Esophagus squamous epithelium (tissue), 5 donors: ENCODE data around the gene EML2. TPM values are rescaled to one million over a fixed set of nuclear protein-coding genes. Genes with fewer than 3 reads are reported as not detected.
"Not testable (repeated sequence)": the region's sequence is repeated elsewhere in the genome, so short reads cannot be mapped to it uniquely, and the experiment has no call there.

Experiments used
- DNase-seq: peaks from one replicate; lab custom pipeline; 2025; lab: John Stamatoyannopoulos, UW
- H3K27ac ChIP-seq, 4 donors: fragments of 200-600 bp; sonication (generic); one replicate each; pipeline ENCODE4 v1.5.1; 2016 to 2019; ENCODE audit warnings: mild to moderate bottlenecking in 1 of 4
- H3K27me3 ChIP-seq, 4 donors: fragments of 200-600 bp; sonication (generic); 1 replicate in 3 of 4; 2 replicates in 1 of 4; pipeline versions ENCODE4 v1.5.1 to v1.6.0; 2017 to 2021; ENCODE audit warnings: antibody characterized with exemption in 1 of 4
- H3K36me3 ChIP-seq, 3 donors: fragments of 200-600 bp; sonication (generic); one replicate each; pipeline ENCODE4 v1.5.1; 2016 to 2019
- H3K4me1 ChIP-seq, 3 donors: fragments of 200-600 bp; sonication (generic); one replicate each; pipeline ENCODE4 v1.5.1; 2017 to 2019
- H3K4me3 ChIP-seq, 4 donors: fragments of 200-600 bp; sonication (generic); 1 replicate in 3 of 4; 2 replicates in 1 of 4; pipeline ENCODE4 v1.5.1; 2016 to 2019; ENCODE audit warnings: mild to moderate bottlenecking in 2 of 4, moderate library complexity in 1 of 4
- H3K9me3 ChIP-seq, 3 donors: fragments of 200-600 bp; sonication (generic); one replicate each; pipeline ENCODE4 v1.5.1; 2016 to 2019
- POLR2A ChIP-seq, 4 donors: fragments of 450-650 bp; IDR thresholded peaks; one replicate each; pipeline ENCODE4 v1.6.1; 2017; ENCODE audit warnings: antibody characterized with exemption in 4 of 4, mild to moderate bottlenecking in 4 of 4, moderate library complexity in 3 of 4
- WGBS, 2 donors: methylation state at CpG; one replicate each; pipeline ENCODE4 v1.1.5; 2018; 5-methylcytosine and 5-hydroxymethylcytosine counted together
- intact Hi-C: fragments of 100-400 bp; cut with DNase I; formaldehyde crosslinking; loops from one replicate; pipeline ENCODE4 v1.15.0; 2022
- total RNA-seq, 4 donors: library from RNA; depleted of rRNA; stranded (reverse); fragments of >200 nt; gene quantifications; one replicate each; pipeline ENCODE4 v1.1.0, GENCODE V29; 2016
- TF ChIP-seq, protein P1 (sequence below), 6 experiments: fragments of 450-650 bp in 4 of 6; fragments of 200-600 bp in 2 of 6; sonication (generic) in 2 of 6; IDR thresholded peaks; one replicate each; pipeline ENCODE4 v1.5.1; 2016 to 2019; ENCODE audit warnings: antibody characterized with exemption in 6 of 6, mild to moderate bottlenecking in 4 of 6, moderate library complexity in 4 of 6
- donor health status: DM: yes; HTN: yes; CAD: no.

The EML2 gene
- total RNA-seq, 4 donors from 2014 or later, result 38.6 to 617 (median 58.3) TPM

GRCh38 chr19:45615795-45616703 lies 23.1 kb downstream of the EML2 start:
- WGBS, 2 donors, result 37 to 54% methylated on average over 15 to 29 of the region's 37 CpGs
- no peaks in the 10 kb centered on the region for H3K9me3 ChIP-seq
- H3K4me1 ChIP-seq, result peaks cover 3 to 30% (median 14%) of the 10 kb centered on the region in 3 donors
- H3K27ac ChIP-seq, result peak overlapping the region; percentile 69 to 94 (median 84)
- intact Hi-C loops, result no loop called here
- peaks cover 20 to 94% (median 33%) of the 10 kb centered on the region in 3 donors for H3K36me3 ChIP-seq
- H3K27me3 ChIP-seq, result no peaks in the 10 kb centered on the region
- no peak for TF ChIP-seq POLR2A (IDR thresholded peaks at IDR 0.05)
- TF ChIP-seq, protein P1, sequence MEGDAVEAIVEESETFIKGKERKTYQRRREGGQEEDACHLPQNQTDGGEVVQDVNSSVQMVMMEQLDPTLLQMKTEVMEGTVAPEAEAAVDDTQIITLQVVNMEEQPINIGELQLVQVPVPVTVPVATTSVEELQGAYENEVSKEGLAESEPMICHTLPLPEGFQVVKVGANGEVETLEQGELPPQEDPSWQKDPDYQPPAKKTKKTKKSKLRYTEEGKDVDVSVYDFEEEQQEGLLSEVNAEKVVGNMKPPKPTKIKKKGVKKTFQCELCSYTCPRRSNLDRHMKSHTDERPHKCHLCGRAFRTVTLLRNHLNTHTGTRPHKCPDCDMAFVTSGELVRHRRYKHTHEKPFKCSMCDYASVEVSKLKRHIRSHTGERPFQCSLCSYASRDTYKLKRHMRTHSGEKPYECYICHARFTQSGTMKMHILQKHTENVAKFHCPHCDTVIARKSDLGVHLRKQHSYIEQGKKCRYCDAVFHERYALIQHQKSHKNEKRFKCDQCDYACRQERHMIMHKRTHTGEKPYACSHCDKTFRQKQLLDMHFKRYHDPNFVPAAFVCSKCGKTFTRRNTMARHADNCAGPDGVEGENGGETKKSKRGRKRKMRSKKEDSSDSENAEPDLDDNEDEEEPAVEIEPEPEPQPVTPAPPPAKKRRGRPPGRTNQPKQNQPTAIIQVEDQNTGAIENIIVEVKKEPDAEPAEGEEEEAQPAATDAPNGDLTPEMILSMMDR (IDR thresholded peaks at IDR 0.05), result no peak
- H3K4me3 ChIP-seq, result no peak overlapping the region
- DNase-seq, result no peak

DNA sequence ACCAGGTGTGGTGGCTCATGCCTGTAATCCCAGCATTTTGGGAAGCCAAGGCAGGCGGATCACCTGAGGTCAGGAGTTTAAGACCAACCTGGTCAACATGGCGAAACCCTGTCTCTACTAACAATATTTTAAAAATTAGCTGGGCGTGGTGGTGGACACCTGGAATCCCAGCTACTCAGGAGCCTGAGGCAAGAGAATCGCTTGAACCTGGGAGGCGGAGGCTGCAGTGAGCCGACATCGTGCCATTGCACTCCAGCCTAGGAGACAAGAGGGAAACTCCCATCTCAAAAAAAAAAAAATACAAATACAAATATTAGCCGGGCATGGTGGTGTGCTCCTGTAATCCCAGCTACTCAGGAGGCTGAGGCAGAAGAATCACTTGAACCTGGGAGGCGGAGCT lies 24.1 kb downstream of the EML2 start:
- H3K9me3 ChIP-seq, DNase-seq, H3K27me3 ChIP-seq, H3K4me3 ChIP-seq, intact Hi-C loops: not testable (repeated sequence)
- H3K4me1 ChIP-seq, result peaks cover 3 to 30% (median 14%) of the 10 kb centered on the region in 3 donors
- H3K27ac ChIP-seq, result peak overlapping the region; percentile 82 to 94 (median 88)
- 82 to 85% methylated on average over 6 to 9 of the region's 9 CpGs for WGBS, 2 donors
- H3K36me3 ChIP-seq, result peaks cover 19 to 94% (median 35%) of the 10 kb centered on the region in 3 donors

- TF ChIP-seq, protein P1 (IDR thresholded peaks at IDR 0.05), result no peak
- peak in 2 of 4 donors; percentile 16 to 43 for TF ChIP-seq POLR2A (IDR thresholded peaks at IDR 0.05)
- H3K4me3 ChIP-seq, result no peak overlapping the region
- no peak for DNase-seq
- no peaks in the 10 kb centered on the region for H3K9me3 ChIP-seq
- H3K27me3 ChIP-seq, result no peaks in the 10 kb centered on the region
- WGBS, 2 donors, result 49 to 58% methylated on average over 4 to 5 of the region's 10 CpGs
- H3K36me3 ChIP-seq, result peaks cover 13 to 94% (median 31%) of the 10 kb centered on the region in 3 donors
- intact Hi-C loops, result no loop called here
- H3K4me1 ChIP-seq, result peaks cover 3 to 30% (median 14%) of the 10 kb centered on the region in 3 donors
- peak overlapping the region; percentile 82 to 94 (median 88) for H3K27ac ChIP-seq
Observed at GRCh38 chr19:45613926-45614725, 25.1 kb downstream of the EML2 start.

GRCh38 chr19:45608948-45609347 lies 30.2 kb downstream of the EML2 start:
- TF ChIP-seq, protein P1 (IDR thresholded peaks at IDR 0.05), result no peak
- no peak for TF ChIP-seq POLR2A (IDR thresholded peaks at IDR 0.05)
- H3K36me3 ChIP-seq, result peaks cover 5 to 54% (median 28%) of the 10 kb centered on the region in 3 donors
- WGBS, 2 donors, result 93 to 94% methylated on average over 6 of the region's 6 CpGs

More at GRCh38 chr19:45608948-45609347, 30.2 kb downstream of the EML2 start:
- no peak overlapping the region for H3K27ac ChIP-seq
- intact Hi-C loops, result no loop called here
- no peak overlapping the region for H3K4me3 ChIP-seq
- H3K4me1 ChIP-seq, result peaks cover 8 to 16% (median 10%) of the 10 kb centered on the region in 3 donors
- no peaks in the 10 kb centered on the region for H3K9me3 ChIP-seq
- no peak for DNase-seq
- peaks cover 0 to 1% (median 0%) of the 10 kb centered on the region in 4 donors for H3K27me3 ChIP-seq
